T-helper 1 cell treated with Interleukin-12 subunit alpha and Interleukin-12 subunit beta and Interleukin-4 antibody, amounts not matched to agents 30 ng/mL and 1 ng/mL, for 36 hours (primary cell): ENCODE measurements around the gene CORIN. TPM values are rescaled to one million over a fixed set of nuclear protein-coding genes. Genes with fewer than 3 reads are reported as not detected.

Source experiments
- intact Hi-C: fragments of 100-400 bp; cut with micrococcal nuclease; formaldehyde crosslinking; loops from one replicate; pipeline ENCODE4 v1.15.1; 2024
- total RNA-seq: library from RNA; stranded (reverse); gene quantifications from 2 replicates; pipeline ENCODE4 v1.2.3, GENCODE V29; 2022

Gene CORIN
- total RNA-seq, 1 donor from 2014 or later = 0.34 TPM

- intact Hi-C loops = no loop called here
These were observed 190.3 kb downstream of the CORIN start for GRCh38 chr4:47647544-47647943.

DNA sequence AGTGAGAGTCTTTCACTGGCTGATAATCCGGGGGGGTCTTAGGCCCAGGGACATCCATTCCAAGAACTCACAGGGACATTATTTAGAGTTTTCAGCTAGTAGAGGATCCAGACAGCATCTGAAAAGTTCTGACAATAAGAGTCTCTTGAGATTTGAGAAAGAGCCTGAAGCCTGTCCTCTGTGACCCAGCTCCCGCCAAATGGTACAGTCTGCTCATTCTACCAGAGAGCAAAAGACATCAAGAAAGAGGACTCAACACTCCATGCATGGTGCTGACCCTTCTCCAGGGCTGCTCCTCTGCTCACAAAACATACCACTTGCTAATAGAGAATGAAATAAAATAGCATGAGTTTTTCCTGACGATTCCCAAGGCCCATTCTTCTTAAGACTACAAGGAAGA lies 190.8 kb downstream of the CORIN start:
- intact Hi-C loops = no loop called here

DNA sequence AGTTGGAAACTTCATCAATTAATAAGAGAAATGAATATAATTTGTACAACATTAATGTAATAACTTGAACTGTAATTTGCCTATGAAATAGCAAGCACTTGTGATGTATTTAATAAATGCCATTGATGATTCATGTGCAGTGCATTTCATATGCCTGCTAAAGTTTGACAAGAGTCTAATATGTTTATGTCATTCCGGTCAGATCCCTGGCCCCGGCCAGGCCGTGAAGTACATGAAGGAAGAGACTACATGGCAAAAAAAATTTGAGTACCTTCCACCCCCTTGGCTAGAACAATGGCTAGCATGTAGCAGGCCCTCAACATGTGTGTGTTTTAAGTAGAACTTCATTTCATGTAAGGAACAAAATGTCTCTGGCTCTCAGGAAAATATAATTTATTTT lies 191.5 kb downstream of the CORIN start:
- intact Hi-C loops = no loop called here

- intact Hi-C loops = no loop called here
These were observed 194.0 kb downstream of the CORIN start for GRCh38 chr4:47643845-47644244.

- intact Hi-C loops = no loop called here
These were observed 194.7 kb downstream of the CORIN start for GRCh38 chr4:47642985-47643760.

DNA sequence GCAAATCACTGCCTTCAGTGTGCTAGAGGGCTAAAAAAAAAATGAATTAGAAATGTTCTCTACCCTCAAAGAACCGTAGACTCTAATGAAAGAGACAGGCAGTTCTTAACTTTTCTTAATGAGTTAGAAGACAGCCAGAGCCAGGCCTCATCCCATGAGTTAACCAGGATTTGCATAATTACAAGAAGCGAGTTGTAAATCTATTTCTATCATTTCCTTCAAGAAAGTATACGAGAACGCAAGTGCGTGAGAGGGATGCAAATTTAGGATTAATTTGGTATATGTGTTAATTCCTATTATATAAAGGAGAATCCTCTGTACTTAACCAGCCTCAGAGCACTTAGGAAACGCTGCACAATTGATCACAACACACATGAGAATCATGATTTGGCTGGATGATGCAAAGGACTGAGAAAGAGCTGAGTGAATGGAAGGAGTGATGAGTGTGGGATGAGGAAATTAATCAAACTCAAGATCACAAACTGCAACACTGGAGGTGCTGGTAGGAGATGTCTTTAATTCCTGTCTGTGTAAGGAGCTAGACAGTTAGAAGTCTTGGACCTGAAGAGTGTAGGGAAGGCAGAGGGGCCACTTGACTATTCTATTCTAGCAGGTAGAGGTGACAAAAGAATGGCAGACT lies 195.6 kb downstream of the CORIN start:
- intact Hi-C loops = no loop called here

DNA sequence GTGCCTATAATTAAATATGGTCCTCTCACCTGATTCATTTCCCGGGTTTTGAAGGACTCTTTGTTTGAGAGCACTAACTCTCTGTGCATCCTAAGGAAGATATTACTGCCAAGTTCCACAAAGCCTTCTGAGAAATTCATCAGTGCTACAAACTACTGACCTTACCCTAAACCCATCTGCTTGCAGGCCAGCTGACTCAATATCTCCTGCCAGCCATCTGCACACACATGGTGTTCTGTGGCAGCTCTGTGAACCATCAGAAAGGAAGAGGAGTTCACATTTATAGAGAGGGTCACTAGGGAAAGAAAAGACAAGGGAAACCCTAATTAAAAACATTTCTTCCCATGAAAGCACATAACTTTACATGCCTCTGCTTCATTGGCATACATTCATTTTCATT lies 196.1 kb downstream of the CORIN start:
- intact Hi-C loops = no loop called here

DNA sequence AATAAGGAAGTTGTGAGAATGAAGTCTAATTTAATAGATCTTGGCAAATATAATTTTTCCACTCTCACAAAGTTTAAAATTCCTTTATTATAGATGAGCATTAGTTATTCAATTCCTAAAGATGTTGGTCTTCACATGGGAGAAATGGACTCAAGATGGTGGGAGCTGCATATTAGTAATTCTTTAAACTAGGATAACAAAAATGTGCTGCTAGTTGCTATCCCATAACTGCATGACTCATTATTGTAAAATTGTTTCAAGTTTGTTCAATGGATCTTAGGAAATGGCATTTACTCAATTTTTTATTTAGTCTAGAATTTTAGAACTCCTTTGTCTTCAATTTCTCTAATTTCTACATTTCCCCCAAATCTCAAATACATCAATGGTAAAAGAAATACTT lies 197.0 kb downstream of the CORIN start:
- intact Hi-C loops = no loop called here

- intact Hi-C loops = no loop called here
These were observed 198.3 kb downstream of the CORIN start for GRCh38 chr4:47639531-47639930.

DNA sequence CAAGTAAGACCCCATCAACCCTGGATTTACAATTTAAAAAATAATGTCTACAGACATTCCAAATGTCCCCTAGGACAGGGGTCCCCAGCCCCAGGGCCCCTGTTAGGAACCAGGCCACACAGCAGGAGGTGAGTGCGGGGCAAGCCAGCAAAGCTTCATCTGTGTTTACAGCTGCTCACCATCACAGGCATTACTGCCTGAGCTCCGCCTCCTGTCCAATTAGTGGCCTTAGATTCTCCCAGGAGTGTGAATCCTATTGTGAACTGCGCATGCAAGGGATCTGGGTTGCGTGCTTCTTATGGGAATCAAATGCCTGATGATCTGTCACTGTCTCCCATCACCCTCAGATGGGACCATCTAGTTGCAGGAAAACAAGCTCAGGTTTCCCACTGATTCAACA lies 206.7 kb downstream of the CORIN start:
- intact Hi-C loops = no loop called here

DNA sequence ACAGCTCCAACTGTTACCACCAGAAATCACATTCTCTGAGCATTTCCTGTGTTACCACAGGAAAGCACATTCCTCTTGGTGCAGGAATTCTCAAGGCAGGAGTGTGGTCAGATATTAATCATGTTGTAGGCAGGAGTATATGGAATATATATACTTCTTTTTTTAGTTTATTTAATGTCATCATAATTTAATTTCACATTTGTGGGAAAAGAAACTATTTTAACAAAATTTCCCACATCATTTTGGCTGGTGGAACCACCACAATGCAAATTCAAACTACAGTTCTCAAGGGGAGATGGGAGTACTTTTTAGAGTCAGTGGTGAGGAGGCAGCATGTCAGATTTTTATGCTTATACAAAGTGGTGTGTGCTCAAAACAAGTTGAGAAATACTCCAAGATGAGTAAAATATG lies 213.8 kb downstream of the CORIN start:
- intact Hi-C loops = no loop called here

- intact Hi-C loops = no loop called here
These were observed 216.7 kb downstream of the CORIN start for GRCh38 chr4:47621181-47621580.

- intact Hi-C loops = no loop called here
These were observed 218.2 kb downstream of the CORIN start for GRCh38 chr4:47619691-47620090.

DNA sequence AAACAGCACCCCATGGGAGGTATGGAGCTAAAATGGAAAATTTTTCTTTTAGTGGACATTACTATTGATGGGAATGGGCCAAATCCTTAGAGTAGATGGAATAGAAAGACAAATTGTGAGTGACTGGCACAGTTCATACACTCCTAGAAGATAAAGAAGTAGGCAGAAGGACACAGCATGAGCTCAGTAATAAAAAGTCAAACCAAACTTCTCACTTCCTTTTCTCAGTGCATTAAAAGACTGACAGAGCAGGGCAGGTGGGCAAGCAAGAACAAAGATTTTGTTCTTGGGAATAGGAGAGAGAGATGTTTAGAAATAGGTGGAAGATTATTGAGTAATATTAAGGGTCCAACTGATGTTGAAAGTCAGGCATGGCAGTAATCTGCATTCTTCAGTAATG lies 220.3 kb downstream of the CORIN start:
- intact Hi-C loops = no loop called here

- intact Hi-C loops = no loop called here
These were observed 222.5 kb downstream of the CORIN start for GRCh38 chr4:47615385-47615784.

- intact Hi-C loops = no loop called here
These were observed 225.5 kb downstream of the CORIN start for GRCh38 chr4:47612116-47613023.

DNA sequence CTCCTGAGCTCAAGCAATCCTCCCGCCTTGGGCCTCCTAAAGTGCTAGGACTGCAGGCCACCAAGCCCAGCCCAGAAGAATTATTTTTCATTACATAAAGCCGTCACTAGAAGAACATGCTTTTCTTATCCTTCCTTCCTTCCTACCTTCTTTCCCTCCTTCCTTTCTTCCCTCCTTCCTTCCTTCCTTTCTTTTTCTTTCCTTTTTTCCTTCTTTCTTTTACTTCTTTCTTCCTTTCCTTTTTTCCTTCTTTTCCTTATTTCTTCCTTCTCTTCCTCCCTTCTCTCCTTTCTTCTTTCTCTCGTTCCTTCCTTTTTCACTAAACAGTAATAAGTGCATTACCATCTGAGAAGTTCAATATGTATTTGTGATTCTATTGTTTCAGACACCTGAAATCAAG lies 231.4 kb downstream of the CORIN start:
- intact Hi-C loops = no loop called here

DNA sequence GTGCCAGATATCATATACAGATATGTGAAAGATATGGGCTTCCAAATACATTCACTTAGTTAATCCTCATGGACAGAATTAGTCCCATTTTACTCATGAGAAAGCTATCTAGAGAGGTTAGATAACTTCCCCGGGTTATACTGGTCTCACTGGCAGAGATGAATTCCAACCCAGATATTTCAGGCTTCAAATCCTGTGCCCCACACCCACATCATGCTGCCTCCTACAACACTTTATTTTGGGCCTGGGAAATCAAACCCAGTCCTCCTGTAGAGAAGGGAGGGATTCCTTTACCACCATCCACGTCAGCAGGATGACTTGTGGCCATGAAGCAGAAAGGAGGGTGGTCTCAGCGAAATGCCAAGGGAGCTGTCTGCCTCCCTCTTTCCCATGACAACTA lies 239.0 kb downstream of the CORIN start:
- intact Hi-C loops = no loop called here

- intact Hi-C loops = no loop called here
These were observed 239.5 kb downstream of the CORIN start for GRCh38 chr4:47598320-47598719.

GRCh38 chr4:47597696-47598095 lies 240.2 kb downstream of the CORIN start:
- intact Hi-C loops = no loop called here

- intact Hi-C loops = no loop called here
These were observed 247.5 kb downstream of the CORIN start for GRCh38 chr4:47590325-47590724.

DNA sequence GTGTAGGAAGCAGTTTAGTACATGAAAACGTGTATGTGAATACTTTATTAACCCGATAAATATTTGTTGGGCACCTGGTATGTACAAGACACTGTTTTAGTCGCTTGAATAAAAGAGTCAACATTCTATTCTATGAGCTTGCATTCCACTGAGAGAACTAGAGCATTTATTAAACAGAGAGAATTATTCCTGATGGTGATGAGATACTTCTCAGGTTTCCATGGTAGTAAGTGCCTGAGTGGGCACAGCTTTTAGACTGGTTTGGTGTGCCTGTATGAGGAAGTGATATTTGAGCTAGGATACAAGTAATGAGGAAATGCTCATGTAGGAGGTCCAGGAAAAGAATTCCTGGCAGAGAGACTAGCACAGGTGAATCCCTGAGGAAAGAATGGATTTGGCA lies 258.6 kb downstream of the CORIN start:
- intact Hi-C loops = no loop called here
